ENCODE results near the gene PVALEF. TPM values are rescaled to one million over a fixed set of nuclear protein-coding genes. Genes with fewer than 3 reads are reported as not detected.

The PVALEF gene
- polyA plus RNA-seq, 1 donor (not counting 4 experiments of a cell fraction or from before 2014, with no cell fraction given) = not detected

GRCh38 chr17:81194225-81194760 is 29.0 kb downstream of the PVALEF start:
- dilution Hi-C loops (cut with MboI; ENCODE audit: extremely low pct_ligation_motif_present, low sequenced_read_pairs) = no loop called here
- Histone ChIP-seq H3K4me1 (ENCODE audit: control insufficient read depth, extremely low read depth, insufficient read depth, low read length) (no peaks in the 10 kb centered on the region), H3K27me3 (ENCODE audit: control insufficient read depth, extremely low read depth, insufficient read depth, low read length) (no peaks in the 10 kb centered on the region), H3K4me3 (ENCODE audit: control insufficient read depth in 2 of 3, extremely low read depth in 1 of 3, insufficient read depth in 2 of 3, low read depth in 1 of 3, low read length in 3 of 3) (no peak overlapping the region), H4K20me1 (ENCODE audit: control insufficient read depth, extremely low read depth, insufficient read depth, low read length) (no peaks in the 10 kb centered on the region), H3K9me3 (ENCODE audit: control insufficient read depth, low read depth, low read length) (no peaks in the 10 kb centered on the region), H3K4me2 (ENCODE audit: control insufficient read depth, extremely low read depth, insufficient read depth, low read depth, low read length) (no peak overlapping the region), H3K27ac (ENCODE audit: control insufficient read depth, insufficient read depth, low read length) (no peak overlapping the region), H3K9me1 (ENCODE audit: control insufficient read depth, extremely low read depth, insufficient read depth, low read length) (no peaks in the 10 kb centered on the region), H3K9ac (ENCODE audit: control insufficient read depth, extremely low read depth, insufficient read depth, low read length) (no peak overlapping the region), H2AFZ (ENCODE audit: control insufficient read depth, low read length) (no peak overlapping the region), H3K79me2 (ENCODE audit: control insufficient read depth, insufficient read depth, low read length) (no peaks in the 10 kb centered on the region), H3K36me3 (ENCODE audit: control insufficient read depth in 2 of 2, extremely low read depth in 1 of 2, insufficient read depth in 2 of 2, low read length in 2 of 2) (peaks cover 0 to 3% of the 10 kb centered on the region in 2 experiments)
- DNase-seq (ENCODE audit: low read depth, low spot score) (no peak), FAIRE-seq (no peak)
- TF ChIP-seq CTCF (optimal IDR thresholded peaks at IDR 0.05 in 1 of 3, IDR thresholded peaks at IDR 0.05 in 1 of 3, conservative IDR thresholded peaks at IDR 0.05 in 1 of 3; ENCODE audit: extremely low read depth in 1 of 3, insufficient read depth in 2 of 3, low read length in 3 of 3) (no peak), EZH2 (IDR thresholded peaks at IDR 0.05; ENCODE audit: low read length) (no peak)

DNA sequence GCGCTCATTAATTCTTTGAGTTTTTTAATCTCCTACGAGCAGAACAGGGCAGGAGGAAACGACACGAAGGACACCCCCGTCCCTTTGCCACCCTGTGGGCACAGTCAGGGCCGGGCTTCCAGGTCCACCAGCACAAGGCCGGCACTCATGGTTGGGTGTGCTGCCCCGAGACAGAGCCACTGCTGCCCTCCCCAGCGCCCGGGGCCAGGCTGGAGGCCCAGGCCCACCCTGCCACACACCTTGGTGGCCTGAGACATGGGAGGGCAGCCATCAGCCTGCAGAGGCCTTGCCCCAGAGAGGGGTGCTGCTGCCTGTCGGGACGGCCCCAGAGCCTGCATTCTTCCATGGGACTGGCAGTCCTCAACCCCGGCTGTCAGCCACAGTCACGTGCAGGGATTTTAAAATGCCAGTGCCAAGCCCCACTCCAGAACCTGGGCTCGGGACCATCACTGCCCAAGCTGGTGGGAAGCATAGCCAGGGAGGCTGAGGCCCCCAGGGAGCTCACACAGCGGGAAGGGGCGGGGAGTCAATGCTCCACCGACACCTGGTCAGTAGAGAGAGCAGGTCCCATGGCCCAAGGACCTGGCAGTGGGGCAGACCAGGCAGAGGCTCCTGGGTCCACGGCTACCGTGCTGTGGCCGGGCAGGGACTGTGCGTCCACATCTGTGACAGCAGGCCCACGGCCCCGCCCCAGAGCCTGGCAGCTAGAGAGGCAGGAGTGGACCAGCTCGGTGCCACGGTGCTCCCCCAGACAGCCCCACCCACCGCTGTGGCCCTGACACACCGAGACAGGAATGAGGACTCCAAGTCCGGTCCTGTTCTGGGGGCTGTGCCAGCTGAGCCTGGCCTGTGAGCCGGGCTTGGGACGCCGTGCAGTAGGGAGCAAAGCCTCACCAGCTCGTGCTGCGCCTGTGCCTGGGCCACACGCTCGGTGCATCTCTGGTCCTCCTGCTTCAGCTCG is 29.9 kb downstream of the PVALEF start:
- Histone ChIP-seq H3K4me2 (ENCODE audit: control insufficient read depth, extremely low read depth, insufficient read depth, low read depth, low read length) (no peak overlapping the region), H3K27me3 (ENCODE audit: control insufficient read depth, extremely low read depth, insufficient read depth, low read length) (no peaks in the 10 kb centered on the region), H3K36me3 (ENCODE audit: control insufficient read depth in 2 of 2, extremely low read depth in 1 of 2, insufficient read depth in 2 of 2, low read length in 2 of 2) (peaks cover 0 to 3% of the 10 kb centered on the region in 2 experiments), H2AFZ (ENCODE audit: control insufficient read depth, low read length) (no peak overlapping the region), H4K20me1 (ENCODE audit: control insufficient read depth, extremely low read depth, insufficient read depth, low read length) (no peaks in the 10 kb centered on the region), H3K4me3 (ENCODE audit: control insufficient read depth in 2 of 3, extremely low read depth in 1 of 3, insufficient read depth in 2 of 3, low read depth in 1 of 3, low read length in 3 of 3) (no peak overlapping the region), H3K9me3 (ENCODE audit: control insufficient read depth, low read depth, low read length) (no peaks in the 10 kb centered on the region), H3K4me1 (ENCODE audit: control insufficient read depth, extremely low read depth, insufficient read depth, low read length) (no peaks in the 10 kb centered on the region), H3K79me2 (ENCODE audit: control insufficient read depth, insufficient read depth, low read length) (no peaks in the 10 kb centered on the region), H3K9ac (ENCODE audit: control insufficient read depth, extremely low read depth, insufficient read depth, low read length) (no peak overlapping the region), H3K9me1 (ENCODE audit: control insufficient read depth, extremely low read depth, insufficient read depth, low read length) (no peaks in the 10 kb centered on the region), H3K27ac (ENCODE audit: control insufficient read depth, insufficient read depth, low read length) (no peak overlapping the region)
- DNase-seq (ENCODE audit: low read depth, low spot score) (peak; percentile 7), FAIRE-seq (no peak)
- dilution Hi-C loops (cut with MboI; ENCODE audit: extremely low pct_ligation_motif_present, low sequenced_read_pairs) = no loop called here
- TF ChIP-seq EZH2 (IDR thresholded peaks at IDR 0.05; ENCODE audit: low read length) (no peak), CTCF (optimal IDR thresholded peaks at IDR 0.05 in 1 of 3, IDR thresholded peaks at IDR 0.05 in 1 of 3, conservative IDR thresholded peaks at IDR 0.05 in 1 of 3; ENCODE audit: extremely low read depth in 1 of 3, insufficient read depth in 2 of 3, low read length in 3 of 3) (no peak)

Measured in keratinocyte (primary cell).